Limb (tissue), 2 donors: ENCODE results near the gene CXCR1.
"Not testable (repeated sequence)": the region's sequence is repeated elsewhere in the genome, so short reads cannot be mapped to it uniquely, and the experiment has no call there.

Source experiments
- DNase-seq, 2 donors: peaks; one replicate each; pipeline ENCODE4 v3.0.0-alpha.2; 2016; ENCODE audit errors: extremely low spot score in 2 of 2

Gene CXCR1

DNA sequence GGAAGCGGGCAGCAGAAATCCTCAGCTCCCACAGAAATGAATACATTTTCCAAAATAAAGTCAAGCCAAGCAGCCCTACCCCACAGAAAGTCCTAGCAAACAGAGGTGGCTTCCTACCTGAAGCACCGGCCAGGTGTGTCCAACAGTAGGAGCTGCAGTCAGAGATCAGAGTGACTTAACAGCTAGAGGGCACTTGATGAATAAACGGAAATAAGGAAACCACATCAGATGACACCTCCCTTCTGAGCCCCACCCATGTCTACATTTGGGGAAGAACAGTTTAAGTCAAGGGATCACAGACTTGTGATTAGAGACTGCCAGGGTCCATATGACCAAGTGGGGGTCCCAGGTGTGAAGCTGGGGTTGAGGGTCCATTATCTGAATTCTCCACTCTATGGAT is at the start of gene CXCR1:
Gene CXCR1, minus strand, starts transcription at position 172 of the 400 bp plus-strand sequence. CDS start 1,751 bp downstream, outside the sequence.
- no peak for DNase-seq

DNA sequence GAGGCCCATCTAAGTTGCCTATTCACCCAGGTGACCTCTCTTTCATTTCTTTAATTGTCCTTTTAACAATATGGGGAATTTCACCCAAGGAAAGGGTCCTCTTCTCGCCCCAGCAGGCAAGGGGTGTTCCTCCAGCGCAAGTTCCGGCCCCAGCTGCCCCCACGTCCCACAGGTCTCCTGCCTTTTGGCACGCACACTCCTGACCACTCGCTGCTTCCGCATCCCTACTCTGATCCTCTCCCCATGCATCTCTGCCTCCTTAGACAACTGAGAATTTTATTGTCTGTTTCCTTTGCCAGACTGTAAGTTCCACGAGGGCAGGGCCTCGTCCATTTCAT is 49.5 kb upstream of the CXCR1 start:
- DNase-seq: no peak

DNA sequence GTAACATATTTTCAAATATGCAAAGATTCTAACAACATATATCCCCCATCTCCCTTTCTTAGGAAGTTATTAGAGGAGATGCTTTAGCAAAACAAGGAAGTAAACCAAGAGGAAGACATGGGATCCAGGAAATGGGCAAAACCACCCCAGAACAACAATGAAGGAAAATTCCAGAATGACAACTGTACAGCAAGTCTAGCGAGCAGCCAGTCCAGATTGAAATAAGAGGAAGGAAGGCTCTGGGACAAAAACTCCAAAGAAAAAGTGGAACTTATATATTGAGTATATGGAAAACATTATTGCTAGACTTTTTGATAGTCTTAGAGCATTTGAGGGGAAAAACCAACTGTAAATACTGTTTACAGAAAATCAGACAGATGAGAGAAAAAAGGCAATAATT is 47.4 kb upstream of the CXCR1 start:
- DNase-seq: no peak

DNA sequence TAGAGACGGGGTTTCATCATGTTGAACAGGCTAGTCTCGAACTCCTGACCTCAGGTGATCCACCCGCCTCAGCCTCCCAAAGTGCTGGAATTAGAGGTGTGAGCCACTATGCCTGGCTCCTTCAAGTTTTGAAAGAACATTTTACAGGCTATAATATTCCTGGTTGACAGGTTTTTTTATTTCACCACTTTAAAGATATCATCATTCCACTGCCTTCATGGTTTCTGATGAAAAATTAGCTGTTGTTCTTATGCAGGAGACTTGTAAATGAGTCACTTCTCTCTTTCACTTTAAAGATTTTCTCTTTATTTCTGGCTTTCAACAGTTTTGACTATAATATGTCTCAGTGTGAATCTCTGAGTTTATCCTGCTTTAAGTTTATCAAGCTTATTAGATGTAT is 42.3 kb upstream of the CXCR1 start:
- DNase-seq: no peak

DNA sequence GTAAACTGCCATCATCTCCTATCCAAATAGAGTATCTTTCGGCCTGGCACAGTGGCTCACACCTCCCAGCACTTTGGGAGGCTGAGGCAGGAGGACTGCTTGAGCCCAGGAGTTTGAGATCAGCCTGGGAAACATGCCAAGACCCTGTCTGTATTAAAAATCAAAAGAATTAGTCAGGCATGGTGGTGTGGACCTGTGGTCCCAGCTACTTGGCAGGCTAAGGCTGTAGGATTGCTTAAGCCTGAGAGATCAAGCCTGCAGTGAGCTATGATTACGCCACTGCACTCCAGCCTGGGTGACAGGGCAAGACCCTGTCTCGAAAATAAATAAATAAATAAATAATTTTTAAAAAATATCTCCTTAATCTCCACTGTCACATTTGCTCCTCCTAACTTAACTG is 35.5 kb upstream of the CXCR1 start:
- DNase-seq: no peak

DNA sequence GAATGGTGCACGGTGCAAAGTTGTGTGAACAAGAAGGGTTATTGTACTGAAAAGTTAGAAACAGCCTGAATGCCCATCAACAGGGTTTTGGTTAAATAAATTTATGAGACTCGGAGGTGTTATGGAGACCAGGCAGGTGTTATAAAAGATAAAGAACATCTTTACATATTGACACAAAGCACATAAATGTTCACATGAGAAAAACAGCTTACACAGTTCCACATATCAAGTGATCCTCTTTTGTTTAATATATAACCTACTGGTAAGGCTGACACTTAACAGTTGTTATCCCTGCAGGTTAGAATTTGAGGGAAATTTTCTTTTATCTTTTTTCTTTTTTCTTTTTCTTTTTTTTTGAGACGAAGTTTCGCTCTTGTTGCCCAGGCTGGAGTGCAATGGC is 30.2 kb upstream of the CXCR1 start:
- no peak for DNase-seq

DNA sequence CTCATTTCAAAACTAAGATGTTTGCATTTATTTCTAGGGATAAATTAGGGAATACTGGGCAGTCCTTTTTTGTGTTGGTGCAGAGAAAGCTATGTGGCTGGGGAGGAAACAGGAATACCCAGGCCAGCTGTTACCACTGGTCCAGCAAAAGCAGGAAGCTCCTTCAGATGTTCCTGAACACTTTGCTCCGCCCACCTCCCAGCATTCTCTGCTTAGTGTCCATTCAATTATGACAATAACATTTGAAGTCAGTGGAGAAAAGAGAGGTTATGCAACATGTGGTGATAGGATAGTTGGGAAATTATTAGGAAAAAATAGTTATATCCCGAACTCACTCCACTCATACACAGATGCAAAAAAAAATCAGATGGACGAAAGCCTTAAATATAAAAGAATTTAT is 28.1 kb upstream of the CXCR1 start:
- DNase-seq: no peak

DNA sequence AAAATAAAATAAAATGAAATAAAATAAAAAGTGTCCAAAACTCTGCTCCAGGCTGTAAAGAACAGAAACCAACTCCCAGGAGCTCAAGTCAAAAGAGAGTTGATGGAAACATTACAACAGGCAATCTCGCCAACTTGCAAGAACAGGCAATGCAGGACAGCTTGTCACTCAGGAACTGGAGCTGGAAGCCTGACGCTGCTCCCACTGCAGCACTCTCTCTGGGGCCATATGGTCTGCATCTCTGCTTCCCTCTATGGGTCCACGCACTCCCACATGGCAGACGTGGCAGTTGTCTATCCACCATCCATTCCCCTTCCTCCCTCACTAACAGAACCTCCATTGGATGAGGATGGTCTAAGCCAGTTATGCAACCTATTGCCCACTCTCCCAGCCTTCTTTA is 26.9 kb upstream of the CXCR1 start:
- DNase-seq: no peak

DNA sequence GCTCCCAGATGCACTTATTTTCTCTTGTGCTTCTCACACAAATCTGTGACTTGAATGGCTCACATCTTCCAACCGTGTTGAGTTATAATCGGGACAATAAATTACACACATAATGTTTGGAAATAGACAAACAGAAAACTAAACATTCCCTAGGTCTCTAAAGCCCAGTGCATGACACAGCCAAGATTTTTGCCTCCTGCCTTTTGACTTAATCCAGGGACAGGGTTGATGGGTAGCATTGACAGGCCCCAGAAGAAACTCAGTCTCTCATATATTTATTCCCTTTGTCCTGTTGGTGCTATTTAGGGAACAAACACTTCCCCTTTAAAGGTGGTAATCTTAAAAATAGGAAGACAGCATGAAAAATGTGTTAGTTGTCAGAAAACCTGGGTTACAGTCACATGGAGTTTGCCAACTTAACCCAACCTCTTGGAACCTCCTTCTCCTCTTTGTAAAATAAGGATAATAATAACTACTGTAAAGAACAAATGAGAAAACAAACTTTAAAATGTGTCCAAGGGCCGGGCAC is 26.2 kb upstream of the CXCR1 start:
- DNase-seq: no peak

DNA sequence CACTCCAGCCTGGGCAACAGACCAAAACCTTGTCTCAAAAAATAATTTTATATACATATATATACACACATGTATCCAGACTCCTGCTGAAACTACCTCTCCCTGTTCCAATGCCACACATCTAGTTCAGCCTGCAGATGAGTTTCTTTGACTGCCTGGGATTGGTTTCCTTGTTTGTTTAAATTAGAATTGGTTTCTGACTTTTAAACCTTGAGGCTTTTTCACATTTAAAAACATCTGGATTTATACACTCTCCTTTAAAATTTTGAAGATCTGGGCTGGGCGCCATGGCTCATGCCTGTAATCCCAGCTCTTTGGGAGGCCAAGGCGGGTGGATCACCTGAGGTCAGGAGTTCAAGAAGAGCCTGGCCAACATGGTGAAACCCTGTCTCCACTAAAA is 21.8 kb upstream of the CXCR1 start:
- peak in 1 of 2 donors; percentile 36 for DNase-seq

DNA sequence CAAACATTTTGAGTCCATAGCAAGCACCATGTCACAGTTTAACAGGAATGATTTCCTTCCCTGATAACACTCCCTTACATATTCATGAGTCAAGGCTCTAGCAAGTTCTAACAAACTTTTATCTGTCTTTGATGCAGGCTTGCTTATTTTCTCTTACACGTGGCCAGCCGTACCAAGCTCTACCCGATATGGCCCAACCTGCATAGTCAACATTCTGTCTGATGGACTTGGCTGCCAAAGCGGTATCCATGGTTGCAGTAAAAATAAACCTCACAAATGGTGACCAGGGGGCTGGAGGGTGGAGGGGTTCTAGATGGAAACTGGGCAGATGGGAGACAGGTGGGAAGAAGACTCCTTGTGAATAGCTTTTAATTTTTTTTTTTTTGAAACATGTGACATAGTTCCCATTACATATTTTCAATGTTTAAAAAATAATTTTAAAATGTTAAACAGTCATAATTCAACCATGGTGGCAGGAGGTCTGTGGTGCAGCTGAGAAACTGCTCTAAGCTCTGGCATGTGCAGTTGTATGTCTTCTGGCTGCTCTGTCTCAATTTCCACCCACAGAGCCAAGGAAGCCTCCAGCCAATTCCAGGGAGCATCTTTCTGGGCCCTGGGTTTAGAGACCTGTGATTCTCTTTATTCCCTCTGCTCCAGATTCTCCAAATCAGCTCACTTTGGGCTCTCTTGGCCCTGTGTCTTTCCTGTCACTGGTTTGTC is 20.7 kb upstream of the CXCR1 start:
- DNase-seq: peak; percentile 50 to 59

DNA sequence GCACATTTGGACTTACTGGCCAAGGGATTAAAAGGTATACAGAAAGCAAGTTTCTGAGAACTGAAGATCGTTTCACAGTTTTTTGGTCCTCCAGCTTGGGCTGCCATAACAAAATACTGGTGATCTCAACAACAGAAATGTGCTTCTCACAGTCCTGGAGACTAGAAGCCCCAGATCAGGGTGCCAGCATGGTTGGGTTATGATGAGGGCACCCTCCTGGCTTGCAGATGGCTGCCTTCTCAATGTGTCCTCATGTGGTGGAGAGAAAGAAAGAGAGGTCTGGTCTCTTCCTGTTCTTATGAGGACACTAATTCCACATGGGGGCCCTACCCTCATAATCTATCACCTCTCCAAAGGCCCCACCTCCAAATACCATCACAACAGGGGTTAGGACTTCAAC is 20.1 kb upstream of the CXCR1 start:
- no peak for DNase-seq

DNA sequence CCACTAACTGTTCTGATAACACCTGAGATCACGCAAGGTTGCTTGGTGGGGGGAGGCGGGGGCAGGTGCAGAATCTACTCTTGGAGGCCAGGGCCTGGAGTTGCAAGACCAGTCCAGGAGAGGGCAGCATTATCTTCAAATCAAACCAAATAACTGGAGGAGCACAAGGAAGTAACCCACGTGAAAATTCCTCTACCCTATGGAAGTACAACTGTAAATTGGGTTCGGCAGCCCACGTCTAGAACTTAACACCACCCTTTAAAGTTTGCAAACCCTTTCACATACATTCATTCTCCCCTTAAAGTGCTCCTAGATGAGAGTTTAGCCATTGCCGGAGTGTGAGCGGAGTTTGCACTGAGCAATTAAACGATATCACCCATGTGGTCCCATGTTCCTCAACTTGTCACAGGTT is 19.6 kb upstream of the CXCR1 start:
- DNase-seq: peak; percentile 47 to 59

DNA sequence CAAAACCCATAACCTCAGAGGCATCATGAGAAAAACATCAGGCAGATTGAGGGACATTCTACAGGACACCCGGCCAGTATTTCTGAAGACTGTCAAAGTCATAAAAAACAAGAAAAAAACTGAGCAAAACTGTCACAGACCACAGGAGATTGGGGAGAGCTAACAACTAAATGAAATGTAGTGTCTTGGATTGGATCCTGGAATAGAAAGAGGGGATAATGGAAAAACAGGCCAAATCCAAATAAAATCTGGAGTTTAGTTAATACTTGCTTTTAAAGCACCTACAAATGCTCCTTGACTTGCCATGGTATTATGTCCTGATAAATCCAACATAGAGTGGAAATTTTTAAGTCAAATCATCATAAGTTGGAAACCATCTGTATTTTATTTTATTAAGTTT is 17.6 kb upstream of the CXCR1 start:
- peak in 1 of 2 donors; percentile 17 for DNase-seq

DNA sequence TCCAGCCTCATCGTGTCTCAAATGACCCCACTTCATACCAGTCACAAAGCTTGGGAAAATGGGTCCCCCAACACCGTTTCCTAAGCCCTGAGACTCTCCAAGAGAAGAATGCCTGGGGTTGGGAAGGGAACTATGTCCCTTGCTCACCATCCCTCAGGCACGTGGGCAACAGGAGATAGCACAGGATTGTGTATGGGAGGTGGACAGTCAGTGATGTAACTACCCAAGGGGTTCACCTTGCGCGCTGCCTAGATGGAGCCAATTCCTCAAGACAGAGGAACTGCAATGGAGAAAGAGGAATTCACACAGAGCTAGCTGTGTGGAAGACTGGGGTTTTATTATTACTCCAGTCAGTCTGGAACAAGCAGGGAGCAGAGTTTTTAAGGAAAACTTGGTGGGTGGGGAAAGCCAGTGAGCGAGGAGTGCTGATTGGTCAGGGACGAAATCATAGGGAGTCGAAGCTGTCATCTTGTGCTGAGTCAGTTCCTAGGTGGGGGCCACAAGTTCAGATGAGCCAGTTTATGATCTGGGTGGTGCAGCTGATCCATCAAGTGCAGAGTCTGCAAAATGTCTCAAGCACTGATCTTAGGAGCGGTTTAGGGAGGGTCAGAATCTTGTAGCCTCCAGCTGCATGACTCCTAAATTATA is 13.8 kb upstream of the CXCR1 start:
- no peak for DNase-seq

DNA sequence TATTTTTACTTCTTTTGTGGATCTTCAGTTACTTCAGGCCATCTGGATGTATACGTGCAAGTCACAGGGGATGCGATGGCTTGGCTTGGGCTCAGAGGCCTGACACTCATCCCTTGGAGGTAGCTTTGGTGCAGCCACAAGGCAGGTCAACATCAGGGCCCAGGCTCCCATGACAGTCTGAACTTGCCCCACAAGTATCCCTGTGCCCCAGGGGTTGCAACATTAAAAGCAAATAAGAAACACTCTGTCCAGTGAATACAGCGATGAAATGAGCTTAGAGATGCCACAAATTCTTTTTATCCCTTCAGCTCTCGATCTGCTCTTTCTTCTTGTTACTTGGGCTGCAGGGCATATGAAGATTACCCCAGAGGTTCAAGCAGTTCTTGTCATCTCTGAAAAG is 13.0 kb upstream of the CXCR1 start:
- DNase-seq: no peak

DNA sequence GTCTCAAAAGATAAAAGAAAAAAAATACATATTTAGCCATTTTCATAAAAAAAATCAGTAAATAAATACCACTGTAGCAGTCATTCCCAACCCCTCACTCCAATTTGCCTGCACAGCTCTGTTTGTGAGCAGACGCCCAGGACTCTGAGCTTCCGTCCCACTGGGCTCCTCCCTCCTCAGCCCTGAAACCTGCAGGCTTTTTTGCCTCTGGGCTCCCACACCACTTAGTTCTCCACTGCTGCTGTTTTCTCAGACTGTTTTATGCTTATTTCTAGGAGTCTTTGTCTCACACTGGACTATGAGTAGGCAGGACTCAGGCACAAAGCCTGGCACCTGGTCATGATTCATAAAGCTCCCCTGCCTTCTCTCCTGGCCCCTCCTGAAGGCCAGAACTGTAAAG is 6.1 kb upstream of the CXCR1 start:
- no peak for DNase-seq

DNA sequence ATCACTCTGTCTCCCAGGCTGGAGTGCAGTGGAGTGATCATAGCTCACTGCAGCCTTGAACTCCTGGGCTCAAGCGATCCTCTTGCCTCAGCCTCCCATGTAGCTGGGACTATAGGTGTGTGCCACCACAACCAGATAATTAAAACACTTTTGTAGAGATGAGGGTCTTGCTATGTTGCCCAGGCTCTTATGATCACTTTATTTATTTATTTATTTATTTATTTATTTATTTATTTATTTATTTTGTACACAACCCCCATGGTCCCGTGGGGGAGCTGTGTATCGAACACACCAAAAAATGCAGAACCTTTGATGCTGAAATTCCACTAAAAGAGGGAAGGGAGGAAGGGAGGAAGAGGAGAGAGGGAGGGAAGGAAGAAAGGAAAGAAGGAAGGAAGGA is 5.0 kb upstream of the CXCR1 start:
- DNase-seq: not testable (repeated sequence)

DNA sequence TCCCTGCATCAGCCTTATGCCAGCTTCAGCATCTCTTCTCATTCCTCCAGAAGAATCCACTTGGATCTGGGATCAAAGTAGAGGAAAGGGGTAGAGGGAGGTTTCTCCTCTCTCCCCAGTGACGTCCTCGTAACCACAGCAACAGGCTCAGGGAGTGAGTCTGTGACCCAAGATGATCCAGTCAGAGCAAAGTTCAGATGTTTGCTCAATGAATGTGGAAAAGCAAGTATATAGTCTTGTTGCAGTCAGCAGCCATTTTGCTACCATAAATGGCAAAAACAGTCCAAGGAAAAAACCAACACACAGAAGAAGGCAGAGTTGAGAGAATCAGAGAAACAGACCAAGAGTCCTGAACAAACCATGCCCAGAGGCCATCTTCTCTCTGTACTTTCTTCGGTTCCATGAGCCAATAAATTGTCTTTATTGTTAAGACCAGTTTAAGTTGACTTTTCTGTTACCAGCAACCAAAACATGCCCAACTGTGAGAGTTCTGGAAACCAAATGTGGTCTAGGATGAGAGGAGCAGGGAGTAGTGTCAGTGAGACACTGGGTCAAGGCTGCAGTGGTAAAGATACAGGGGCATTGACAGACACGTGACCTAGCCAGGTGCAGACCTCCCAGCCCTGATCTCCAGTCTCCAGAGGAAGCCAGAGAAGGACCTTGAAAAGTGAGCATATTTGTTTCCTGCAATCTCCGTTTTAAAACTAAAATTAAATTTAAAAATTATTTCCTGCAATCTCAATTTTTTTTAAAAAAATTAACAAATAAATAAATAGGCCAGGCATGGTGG is 3.2 kb upstream of the CXCR1 start:
- no peak for DNase-seq

DNA sequence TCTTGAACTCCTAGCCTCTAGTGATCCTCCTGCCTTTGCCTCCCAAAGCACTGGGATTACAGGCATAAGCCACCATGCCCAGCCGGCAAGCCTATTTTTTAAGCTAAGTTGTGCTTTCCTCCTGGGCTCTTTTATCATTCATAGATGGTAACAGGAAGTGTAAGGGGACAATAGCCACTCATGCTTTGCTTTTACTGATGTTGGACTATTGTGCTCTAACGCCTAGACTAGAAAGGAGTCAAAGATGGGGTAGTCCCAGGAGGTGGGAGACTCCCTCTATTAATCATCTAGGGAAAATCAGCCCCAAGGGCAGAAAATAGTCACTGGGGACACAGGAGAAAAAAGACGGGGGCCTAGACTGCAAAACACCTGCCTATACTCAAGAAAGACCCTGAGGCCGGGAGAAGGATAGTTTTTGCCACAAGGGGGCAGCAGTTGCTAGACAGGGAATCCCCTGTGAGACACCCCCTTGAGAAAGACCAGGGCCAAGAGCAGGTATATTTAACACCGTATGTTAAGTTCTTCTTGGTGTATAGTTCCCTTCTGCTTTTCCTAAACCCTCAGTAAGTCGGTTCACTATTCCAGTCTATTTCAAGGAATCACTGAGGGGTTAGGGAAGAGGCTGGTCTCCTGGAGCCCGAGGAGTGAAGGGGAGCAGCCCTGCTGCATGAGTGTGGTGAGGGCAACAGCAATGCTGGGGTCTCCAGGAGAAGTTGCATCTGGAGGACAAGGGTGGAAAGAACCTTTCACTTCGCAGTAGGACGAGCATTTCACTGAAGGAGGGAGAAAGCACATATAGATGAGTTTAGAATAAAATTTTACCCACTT is 2.1 kb upstream of the CXCR1 start:
- DNase-seq: peak in 1 of 2 donors; percentile 48

DNA sequence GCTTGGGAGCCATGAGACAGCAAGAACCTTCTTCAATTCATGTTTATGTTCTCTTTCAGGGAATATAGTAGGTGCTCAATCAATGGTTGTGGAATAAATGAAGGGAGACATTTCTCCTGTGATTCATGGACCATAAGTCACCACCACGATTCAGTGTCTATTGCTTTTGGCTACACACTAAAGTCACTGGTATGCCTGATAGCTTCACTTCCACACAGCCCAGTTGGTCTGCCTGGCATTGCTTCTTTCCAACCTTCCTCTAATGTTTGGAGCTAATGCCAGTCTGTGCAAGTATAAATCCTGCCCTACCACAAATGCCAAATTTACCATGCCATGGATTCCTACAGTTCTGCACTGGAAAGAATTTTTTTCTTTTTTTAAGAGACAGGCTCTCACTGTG is 1.3 kb upstream of the CXCR1 start:
- DNase-seq: no peak

DNA sequence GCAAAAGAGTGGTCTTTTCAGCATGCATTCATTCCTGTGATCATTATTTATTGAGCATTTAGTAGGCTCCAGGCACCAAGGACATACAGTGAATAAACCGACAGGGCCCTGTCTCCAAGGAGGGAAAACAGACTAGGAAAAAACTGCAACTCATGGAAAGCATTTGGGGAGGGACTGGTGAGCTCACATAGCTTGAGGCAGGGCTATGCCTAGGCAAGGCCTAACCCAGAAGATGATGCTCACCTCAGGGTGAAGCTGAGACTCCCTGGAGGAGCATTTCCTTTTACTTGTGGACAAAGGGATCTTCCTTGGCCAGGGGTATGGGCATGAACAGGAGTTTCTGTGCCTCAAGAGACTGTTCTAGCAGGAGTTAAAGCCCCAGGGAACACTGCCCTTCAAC is 3.9 kb downstream of the CXCR1 start:
- no peak for DNase-seq
